Heart left ventricle (tissue), 13 donors: ENCODE data around the gene ALKBH1.

ENCODE experiments used
- POLR2A ChIP-seq, 2 donors: fragments of 450-650 bp; IDR thresholded peaks; one replicate each; pipeline ENCODE4 v1.6.1; 2017; ENCODE audit warnings: antibody characterized with exemption in 2 of 2, mild to moderate bottlenecking in 2 of 2, moderate library complexity in 2 of 2
- TF ChIP-seq, protein P1 (sequence below), 12 donors: fragments of 200-600 bp; sonication (generic) in 4 of 12; IDR thresholded peaks; one replicate each; pipeline versions ENCODE4 v1.5.0 to v1.8.0; 2018 to 2022; ENCODE audit warnings: antibody characterized with exemption in 12 of 12, mild to moderate bottlenecking in 5 of 12
- donor health status: ischemic (EF 13 %, LVEDD 7.1; RV severe dilation, severe dysfunction).
- donor health status: DM: no; HTN: yes; CAD: no.
- donor health status: DM: no; HTN: no; CAD: no.
- donor health status: ischemic (EF 25% LVEDD 6.9; RV normal size, moderate dysfunction).
- donor health status: ischemic (EF 25% LVEDD 5.7; RV mildly dilated, moderate dysfunction).
- donor health status: ischemic (EF 35%, LVEDD 5.7; RV mildly dilated, moderate dysfunction).
- donor health status: nonischemic (EF 11% LVEDD 7.7; RV severe dilation, severe dysfunction).
- donor health status: DM: yes; HTN: yes; CAD: no.
- donor health status: PGD.
- donor health status: ischemic (EF 29% LVEDD 5.4; RV normal size, mild dysfunction).
- donor health status: nonischemic (EF 23%, LVEDD 6.1; RV moderate dilation, normal function).

GRCh38 chr14:77708749-77709148 is 926 bp upstream of the ALKBH1 start:
- TF ChIP-seq, protein P1, sequence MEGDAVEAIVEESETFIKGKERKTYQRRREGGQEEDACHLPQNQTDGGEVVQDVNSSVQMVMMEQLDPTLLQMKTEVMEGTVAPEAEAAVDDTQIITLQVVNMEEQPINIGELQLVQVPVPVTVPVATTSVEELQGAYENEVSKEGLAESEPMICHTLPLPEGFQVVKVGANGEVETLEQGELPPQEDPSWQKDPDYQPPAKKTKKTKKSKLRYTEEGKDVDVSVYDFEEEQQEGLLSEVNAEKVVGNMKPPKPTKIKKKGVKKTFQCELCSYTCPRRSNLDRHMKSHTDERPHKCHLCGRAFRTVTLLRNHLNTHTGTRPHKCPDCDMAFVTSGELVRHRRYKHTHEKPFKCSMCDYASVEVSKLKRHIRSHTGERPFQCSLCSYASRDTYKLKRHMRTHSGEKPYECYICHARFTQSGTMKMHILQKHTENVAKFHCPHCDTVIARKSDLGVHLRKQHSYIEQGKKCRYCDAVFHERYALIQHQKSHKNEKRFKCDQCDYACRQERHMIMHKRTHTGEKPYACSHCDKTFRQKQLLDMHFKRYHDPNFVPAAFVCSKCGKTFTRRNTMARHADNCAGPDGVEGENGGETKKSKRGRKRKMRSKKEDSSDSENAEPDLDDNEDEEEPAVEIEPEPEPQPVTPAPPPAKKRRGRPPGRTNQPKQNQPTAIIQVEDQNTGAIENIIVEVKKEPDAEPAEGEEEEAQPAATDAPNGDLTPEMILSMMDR (IDR thresholded peaks at IDR 0.05): no peak
- TF ChIP-seq POLR2A (IDR thresholded peaks at IDR 0.05): no peak
